ENCODE data around the gene CMKLR1. TPM values are rescaled to one million over a fixed set of nuclear protein-coding genes. Genes with fewer than 3 reads are reported as not detected.

CMKLR1 gene
- total and polyA plus RNA-seq, 2 donors from 2014 or later = 6.1 to 25.7 TPM

DNA sequence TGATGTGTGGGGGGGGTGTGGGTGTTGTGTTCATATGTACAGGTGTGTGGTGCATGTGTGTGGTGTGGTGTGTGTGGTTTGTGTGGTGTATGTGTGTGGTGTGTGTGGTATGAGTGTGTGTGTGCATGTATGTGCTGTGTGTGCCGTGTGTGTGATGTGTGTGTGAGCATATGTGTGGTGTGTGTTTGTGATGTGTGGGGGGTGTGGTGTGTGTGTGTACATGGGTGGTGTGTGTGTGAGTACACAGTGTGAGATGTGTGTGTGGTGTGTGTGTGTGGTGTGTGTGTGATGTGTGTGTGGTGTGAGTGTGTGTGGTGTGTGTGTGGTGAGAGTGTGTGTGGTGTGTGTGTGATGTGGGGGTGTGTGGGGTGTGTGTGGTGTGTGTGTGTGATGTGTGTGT is 24.5 kb upstream of the CMKLR1 start:
- peak overlapping the region in 1 of 3 donors; percentile 12 for H3K4me3 ChIP-seq (ENCODE audit: low read length in 3 of 3)
- H3K4me1 ChIP-seq (ENCODE audit: control insufficient read depth in 2 of 3, insufficient read depth in 2 of 3, low read depth in 1 of 3, low read length in 3 of 3) = peaks cover 0 to 2% (median 0%) of the 10 kb centered on the region in 3 donors
- no peak overlapping the region for H3K27ac ChIP-seq (ENCODE audit: low read depth in 2 of 2, low read length in 2 of 2)
- FAIRE-seq (no peak), DNase-seq (no peak)
- no peaks in the 10 kb centered on the region for H3K36me3 ChIP-seq (ENCODE audit: control insufficient read depth in 2 of 3, insufficient read depth in 3 of 3, low read length in 3 of 3)
- no peaks in the 10 kb centered on the region for H3K27me3 ChIP-seq (ENCODE audit: control insufficient read depth, insufficient read depth, low read length)
- H3K9ac ChIP-seq (ENCODE audit: low read length in 3 of 3) = no peak overlapping the region
- H3K9me3 ChIP-seq (ENCODE audit: control insufficient read depth in 2 of 3, insufficient read depth in 1 of 3, low read length in 3 of 3) = no peaks in the 10 kb centered on the region
- TF ChIP-seq, protein P1, sequence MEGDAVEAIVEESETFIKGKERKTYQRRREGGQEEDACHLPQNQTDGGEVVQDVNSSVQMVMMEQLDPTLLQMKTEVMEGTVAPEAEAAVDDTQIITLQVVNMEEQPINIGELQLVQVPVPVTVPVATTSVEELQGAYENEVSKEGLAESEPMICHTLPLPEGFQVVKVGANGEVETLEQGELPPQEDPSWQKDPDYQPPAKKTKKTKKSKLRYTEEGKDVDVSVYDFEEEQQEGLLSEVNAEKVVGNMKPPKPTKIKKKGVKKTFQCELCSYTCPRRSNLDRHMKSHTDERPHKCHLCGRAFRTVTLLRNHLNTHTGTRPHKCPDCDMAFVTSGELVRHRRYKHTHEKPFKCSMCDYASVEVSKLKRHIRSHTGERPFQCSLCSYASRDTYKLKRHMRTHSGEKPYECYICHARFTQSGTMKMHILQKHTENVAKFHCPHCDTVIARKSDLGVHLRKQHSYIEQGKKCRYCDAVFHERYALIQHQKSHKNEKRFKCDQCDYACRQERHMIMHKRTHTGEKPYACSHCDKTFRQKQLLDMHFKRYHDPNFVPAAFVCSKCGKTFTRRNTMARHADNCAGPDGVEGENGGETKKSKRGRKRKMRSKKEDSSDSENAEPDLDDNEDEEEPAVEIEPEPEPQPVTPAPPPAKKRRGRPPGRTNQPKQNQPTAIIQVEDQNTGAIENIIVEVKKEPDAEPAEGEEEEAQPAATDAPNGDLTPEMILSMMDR (IDR thresholded peaks at IDR 0.05; ENCODE audit: borderline replicate concordance, extremely low read depth, insufficient read depth) = no peak
- intact Hi-C loops (cut with DNase I) = no loop called here

DNA sequence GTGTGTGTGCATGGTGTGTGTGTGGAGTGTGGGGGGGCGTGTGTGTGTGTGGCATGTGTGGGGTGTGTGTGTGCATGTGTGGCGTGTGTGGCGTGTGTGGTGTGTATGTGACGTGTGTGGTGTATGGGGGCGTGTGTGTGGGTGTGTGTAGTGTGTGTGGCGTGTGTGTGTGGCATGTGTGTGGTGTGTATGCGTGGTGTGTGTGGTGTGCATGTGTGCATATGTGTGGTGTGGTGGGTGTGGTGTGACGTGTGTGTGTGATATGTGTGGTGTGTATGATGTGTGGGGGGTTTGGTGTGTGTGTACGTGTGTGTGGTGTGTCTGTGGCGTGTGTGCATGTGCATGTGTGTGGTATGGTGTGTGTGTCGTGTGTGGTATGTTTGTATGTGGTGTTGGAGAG is 24.1 kb upstream of the CMKLR1 start:
- H3K27ac ChIP-seq (ENCODE audit: low read depth in 2 of 2, low read length in 2 of 2) = no peak overlapping the region
- H3K4me3 ChIP-seq (ENCODE audit: low read length in 3 of 3) = no peak overlapping the region
- intact Hi-C loops (cut with DNase I) = no loop called here
- H3K4me1 ChIP-seq (ENCODE audit: control insufficient read depth in 2 of 3, insufficient read depth in 2 of 3, low read depth in 1 of 3, low read length in 3 of 3) = peaks cover 0 to 2% (median 0%) of the 10 kb centered on the region in 3 donors
- TF ChIP-seq, protein P1 (IDR thresholded peaks at IDR 0.05; ENCODE audit: borderline replicate concordance, extremely low read depth, insufficient read depth) = no peak
- no peaks in the 10 kb centered on the region for H3K36me3 ChIP-seq (ENCODE audit: control insufficient read depth in 2 of 3, insufficient read depth in 3 of 3, low read length in 3 of 3)
- DNase-seq (no peak), FAIRE-seq (no peak)
- no peak overlapping the region for H3K9ac ChIP-seq (ENCODE audit: low read length in 3 of 3)
- H3K27me3 ChIP-seq (ENCODE audit: control insufficient read depth, insufficient read depth, low read length) = no peaks in the 10 kb centered on the region
- H3K9me3 ChIP-seq (ENCODE audit: control insufficient read depth in 2 of 3, insufficient read depth in 1 of 3, low read length in 3 of 3) = no peaks in the 10 kb centered on the region

DNA sequence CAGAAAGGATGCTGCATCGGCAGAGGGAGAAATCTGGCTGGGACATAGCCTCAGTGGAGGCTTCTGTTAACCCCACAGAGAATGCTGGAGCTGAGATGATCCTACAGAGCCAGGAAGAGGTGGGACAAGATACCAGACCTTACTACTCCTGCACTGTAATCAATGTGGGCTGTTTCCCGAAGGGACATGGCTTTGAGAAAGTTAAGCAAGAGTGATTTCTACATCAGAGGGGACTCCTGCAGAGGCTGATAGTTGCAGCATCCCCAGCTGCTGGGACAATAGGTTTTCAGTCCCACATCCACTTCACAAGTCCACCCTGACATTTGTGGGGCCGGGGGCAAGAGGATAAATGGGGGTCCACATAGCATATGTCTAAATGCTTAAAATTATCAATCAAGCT is 22.5 kb upstream of the CMKLR1 start:
- H3K4me1 ChIP-seq (ENCODE audit: control insufficient read depth in 2 of 3, insufficient read depth in 2 of 3, low read depth in 1 of 3, low read length in 3 of 3) = peaks cover 0 to 2% (median 0%) of the 10 kb centered on the region in 3 donors
- TF ChIP-seq, protein P1 (IDR thresholded peaks at IDR 0.05; ENCODE audit: borderline replicate concordance, extremely low read depth, insufficient read depth) = no peak
- FAIRE-seq = no peak

DNA sequence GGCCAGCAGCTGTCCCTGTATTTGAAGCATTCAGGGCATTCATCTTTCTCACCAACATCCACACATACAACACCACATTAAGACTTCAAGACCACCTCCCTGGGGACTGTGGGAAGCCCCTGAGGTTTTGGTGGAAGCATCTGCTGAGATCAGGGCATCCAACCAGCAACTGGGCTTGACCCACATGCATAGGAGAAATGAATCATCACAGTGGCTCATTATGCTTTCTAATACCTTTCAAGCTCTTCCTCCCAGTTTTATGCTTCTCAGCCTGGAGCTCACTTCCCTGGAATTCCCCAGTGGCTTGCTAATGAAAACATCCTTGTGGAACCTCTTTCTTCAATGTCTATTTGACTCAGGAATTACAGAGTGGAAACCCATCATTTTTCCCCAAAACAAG is 21.4 kb upstream of the CMKLR1 start:
- intact Hi-C loops (cut with DNase I) = no loop called here
- no peak for FAIRE-seq
- no peaks in the 10 kb centered on the region for H3K27me3 ChIP-seq (ENCODE audit: control insufficient read depth, insufficient read depth, low read length)
- no peak overlapping the region for H3K9ac ChIP-seq (ENCODE audit: low read length in 3 of 3)
- H3K4me1 ChIP-seq (ENCODE audit: control insufficient read depth in 2 of 3, insufficient read depth in 2 of 3, low read depth in 1 of 3, low read length in 3 of 3) = peaks cover 0 to 2% (median 0%) of the 10 kb centered on the region in 3 donors
- no peaks in the 10 kb centered on the region for H3K9me3 ChIP-seq (ENCODE audit: control insufficient read depth in 2 of 3, insufficient read depth in 1 of 3, low read length in 3 of 3)
- no peak overlapping the region for H3K4me3 ChIP-seq (ENCODE audit: low read length in 3 of 3)
- no peak for DNase-seq
- no peaks in the 10 kb centered on the region for H3K36me3 ChIP-seq (ENCODE audit: control insufficient read depth in 2 of 3, insufficient read depth in 3 of 3, low read length in 3 of 3)
- H3K27ac ChIP-seq (ENCODE audit: low read depth in 2 of 2, low read length in 2 of 2) = no peak overlapping the region
- TF ChIP-seq, protein P1 (IDR thresholded peaks at IDR 0.05; ENCODE audit: borderline replicate concordance, extremely low read depth, insufficient read depth) = no peak

More for the DNA sequence above, 22.5 kb upstream of the CMKLR1 start:
- no peak for DNase-seq
- no peaks in the 10 kb centered on the region for H3K36me3 ChIP-seq (ENCODE audit: control insufficient read depth in 2 of 3, insufficient read depth in 3 of 3, low read length in 3 of 3)
- no peak overlapping the region for H3K9ac ChIP-seq (ENCODE audit: low read length in 3 of 3)
- no peaks in the 10 kb centered on the region for H3K27me3 ChIP-seq (ENCODE audit: control insufficient read depth, insufficient read depth, low read length)
- intact Hi-C loops (cut with DNase I) = no loop called here
- H3K4me3 ChIP-seq (ENCODE audit: low read length in 3 of 3) = no peak overlapping the region
- H3K27ac ChIP-seq (ENCODE audit: low read depth in 2 of 2, low read length in 2 of 2) = no peak overlapping the region
- no peaks in the 10 kb centered on the region for H3K9me3 ChIP-seq (ENCODE audit: control insufficient read depth in 2 of 3, insufficient read depth in 1 of 3, low read length in 3 of 3)

All from kidney (tissue), 14 donors.